ENCODE measurements around the gene GBP1.

Gene GBP1

DNA sequence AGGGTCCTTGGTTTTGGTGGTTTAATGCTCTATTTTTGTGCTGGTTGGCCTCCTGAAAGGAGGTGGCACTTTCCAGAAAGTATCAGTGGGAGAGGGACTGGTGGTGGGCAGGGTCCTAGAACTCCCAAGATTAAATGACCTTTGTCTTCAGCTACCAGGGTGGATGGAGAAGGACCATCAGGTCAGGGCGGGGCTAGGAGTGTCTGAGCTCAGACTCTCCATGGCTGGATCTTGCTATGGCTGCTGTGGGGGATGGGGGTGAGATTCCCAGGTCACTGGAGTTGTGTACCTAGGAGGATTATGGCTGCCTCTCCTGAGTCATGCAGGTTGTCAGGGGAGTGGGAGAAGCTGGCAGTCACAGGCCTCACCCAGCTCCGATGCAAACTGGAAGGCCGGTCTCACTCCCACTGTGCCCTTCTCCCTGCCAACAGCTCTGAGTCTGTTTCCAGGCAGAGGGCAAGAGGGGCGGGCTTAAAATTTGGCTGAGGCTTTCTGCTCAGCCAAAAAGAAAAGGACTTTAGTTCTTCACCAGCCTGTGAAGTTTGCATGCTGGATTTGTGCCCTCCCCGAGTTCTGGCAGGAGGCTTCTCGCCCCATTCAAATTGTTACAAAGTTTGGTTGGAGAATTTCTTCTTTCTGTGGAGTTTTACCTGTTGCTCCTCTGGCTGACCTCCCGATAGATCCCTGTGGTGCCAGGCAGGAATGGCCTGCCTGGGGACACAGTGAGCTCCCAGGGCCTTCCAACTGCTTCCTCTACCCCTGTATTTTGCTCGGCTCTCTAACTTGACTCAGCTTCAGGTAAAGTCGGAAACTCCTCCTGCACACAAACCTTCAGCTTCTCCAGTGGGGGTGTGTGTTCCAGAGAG, 59.5 kb downstream of the GBP1 start:
- no peak for DNase-seq (ENCODE audit: low read depth in 2 of 2)

All from activated CD8-positive, alpha-beta memory T cell treated with anti-CD3 and anti-CD28 coated beads for 4 hours (primary cell).